HG02678 (cell line): ENCODE results near the gene DAPK1.

Source experiments
- ATAC-seq: cut with Tn5 transposase; IDR thresholded peaks from one replicate; pipeline ENCODE4 v1.9.1; 2021; ENCODE audit warnings: mild to moderate bottlenecking, moderate library complexity; ENCODE audit not compliant: unreplicated experiment

The DAPK1 gene

GRCh38 chr9:87587864-87588263 is 90.2 kb downstream of the DAPK1 start:
- no peak for ATAC-seq

GRCh38 chr9:87588339-87588738 is 90.7 kb downstream of the DAPK1 start:
- no peak for ATAC-seq

- ATAC-seq, result no peak
Observed at GRCh38 chr9:87590996-87591395, 93.3 kb downstream of the DAPK1 start.

- ATAC-seq, result no peak
Observed at GRCh38 chr9:87592554-87593358, 95.1 kb downstream of the DAPK1 start.

GRCh38 chr9:87593359-87593980 is 95.8 kb downstream of the DAPK1 start:
- ATAC-seq, result no peak

GRCh38 chr9:87594194-87594593 is 96.5 kb downstream of the DAPK1 start:
- no peak for ATAC-seq

- ATAC-seq, result no peak
Observed at GRCh38 chr9:87594662-87595061, 97.0 kb downstream of the DAPK1 start.

GRCh38 chr9:87595610-87596009 is 97.9 kb downstream of the DAPK1 start:
- no peak for ATAC-seq

- ATAC-seq, result no peak
Observed at GRCh38 chr9:87596862-87597261, 99.2 kb downstream of the DAPK1 start.

GRCh38 chr9:87597710-87598443 is 100.2 kb downstream of the DAPK1 start:
- ATAC-seq, result no peak

- ATAC-seq, result no peak
Observed at GRCh38 chr9:87599901-87600610, 102.4 kb downstream of the DAPK1 start.

- no peak for ATAC-seq
Observed at GRCh38 chr9:87601176-87601575, 103.5 kb downstream of the DAPK1 start.

GRCh38 chr9:87601595-87601994 is 103.9 kb downstream of the DAPK1 start:
- no peak for ATAC-seq

GRCh38 chr9:87602933-87603643 is 105.4 kb downstream of the DAPK1 start:
- no peak for ATAC-seq

- ATAC-seq, result no peak
Observed at GRCh38 chr9:87603854-87604490, 106.3 kb downstream of the DAPK1 start.

- no peak for ATAC-seq
Observed at GRCh38 chr9:87604886-87605588, 107.4 kb downstream of the DAPK1 start.

GRCh38 chr9:87605676-87606075 is 108.0 kb downstream of the DAPK1 start:
- ATAC-seq, result no peak

- ATAC-seq, result no peak
Observed at GRCh38 chr9:87606841-87607521, 109.3 kb downstream of the DAPK1 start.

- ATAC-seq, result no peak
Observed at GRCh38 chr9:87607859-87608258, 110.2 kb downstream of the DAPK1 start.
